Mesenchymal stem cell (in vitro differentiated cells and primary cell): Measurements from ENCODE around the gene ITK.

Experiments used
- DNase-seq: peaks from one replicate; pipeline ENCODE4 v3.0.0-alpha.2; 2013
- H2AFZ ChIP-seq: one replicate; pipeline ENCODE4 v1.6.1; 2013; ENCODE audit warnings: low read depth, mild to moderate bottlenecking, control low read depth, inconsistent platforms, low read length, moderate library complexity
- H2AK5ac ChIP-seq: 2 replicates; pipeline ENCODE4 v1.6.1; 2013; ENCODE audit warnings: low read length, moderate library complexity, mild to moderate bottlenecking, inconsistent platforms; ENCODE audit not compliant: severe bottlenecking
- H2BK120ac ChIP-seq: one replicate; pipeline ENCODE4 v1.6.1; 2013; ENCODE audit warnings: low read depth, mild to moderate bottlenecking, inconsistent platforms, low read length, moderate library complexity
- H2BK12ac ChIP-seq, 2 experiments: one replicate each; pipeline ENCODE4 v1.6.1; 2013; ENCODE audit warnings: inconsistent platforms in 2 of 2, low read length in 2 of 2, mild to moderate bottlenecking in 2 of 2, moderate library complexity in 2 of 2, control low read depth in 1 of 2
- H2BK15ac ChIP-seq: one replicate; pipeline ENCODE4 v1.6.1; 2013; ENCODE audit warnings: mild to moderate bottlenecking, low read depth, inconsistent platforms; ENCODE audit not compliant: poor library complexity, severe bottlenecking
- H2BK5ac ChIP-seq: 2 replicates; pipeline ENCODE4 v1.6.1; 2013; ENCODE audit warnings: low read depth, mild to moderate bottlenecking, low read length, control low read depth, inconsistent platforms; ENCODE audit not compliant: poor library complexity, severe bottlenecking
- H3K14ac ChIP-seq, 2 experiments: one replicate each; pipeline ENCODE4 v1.6.1; 2013; ENCODE audit warnings: inconsistent platforms in 2 of 2, low read length in 2 of 2, control low read depth in 1 of 2, mild to moderate bottlenecking in 1 of 2, moderate library complexity in 1 of 2
- H3K18ac ChIP-seq, 2 experiments: one replicate each; pipeline ENCODE4 v1.6.1; 2013; ENCODE audit warnings: inconsistent platforms in 2 of 2, low read length in 2 of 2, control low read depth in 1 of 2, low read depth in 1 of 2, mild to moderate bottlenecking in 1 of 2
- H3K23ac ChIP-seq, 2 experiments: one replicate each; pipeline ENCODE4 v1.6.1; 2013; ENCODE audit warnings: inconsistent platforms in 2 of 2, low read length in 2 of 2, mild to moderate bottlenecking in 2 of 2, moderate library complexity in 2 of 2, control low read depth in 1 of 2
- H3K27ac ChIP-seq: 2 replicates; pipeline ENCODE4 v1.5.1; 2013; ENCODE audit warnings: mild to moderate bottlenecking, moderate library complexity, low read length, control low read depth, inconsistent platforms; ENCODE audit not compliant: poor library complexity, severe bottlenecking
- H3K27me3 ChIP-seq, 2 experiments: 2 replicates each; pipeline versions ENCODE4 v1.6.1 to v1.7.0; 2013; ENCODE audit warnings: low read length in 2 of 2, mild to moderate bottlenecking in 2 of 2, moderate library complexity in 2 of 2, control low read depth in 1 of 2, inconsistent platforms in 1 of 2; ENCODE audit not compliant: control insufficient read depth in 1 of 2, insufficient read depth in 1 of 2
- H3K36me3 ChIP-seq, 2 experiments: 2 replicates each; pipeline versions ENCODE4 v1.6.1 to v1.7.0; 2013; ENCODE audit warnings: low read length in 2 of 2, control low read depth in 1 of 2, inconsistent platforms in 1 of 2, low read depth in 1 of 2, mild to moderate bottlenecking in 1 of 2; ENCODE audit not compliant: insufficient read depth in 2 of 2, control insufficient read depth in 1 of 2
- H3K4ac ChIP-seq, 2 experiments: one replicate each; pipeline ENCODE4 v1.6.1; 2013; ENCODE audit warnings: inconsistent platforms in 2 of 2, low read length in 2 of 2, mild to moderate bottlenecking in 2 of 2, moderate library complexity in 2 of 2, control low read depth in 1 of 2, low read depth in 1 of 2
- H3K4me1 ChIP-seq: 2 replicates; pipeline ENCODE4 v1.6.1; 2013; ENCODE audit warnings: low read depth, low read length, control low read depth; ENCODE audit not compliant: control insufficient read depth, insufficient read depth
- H3K4me2 ChIP-seq: 2 replicates; pipeline ENCODE4 v1.6.1; 2013; ENCODE audit warnings: low read length, mild to moderate bottlenecking, inconsistent platforms; ENCODE audit not compliant: poor library complexity, severe bottlenecking
- H3K4me3 ChIP-seq, 2 experiments: 2 replicates each; pipeline versions ENCODE4 v1.5.1 to v1.7.0; 2013; ENCODE audit warnings: low read length in 2 of 2, mild to moderate bottlenecking in 2 of 2, control low read depth in 1 of 2, low read depth in 1 of 2; ENCODE audit not compliant: insufficient read depth in 1 of 2
- H3K79me1 ChIP-seq: replicated peaks from 2 replicates; pipeline ENCODE4 v1.6.1; 2013; ENCODE audit warnings: mild to moderate bottlenecking, control low read depth, low read length, inconsistent platforms; ENCODE audit not compliant: poor library complexity, severe bottlenecking
- H3K9ac ChIP-seq: 2 replicates; pipeline ENCODE4 v1.7.0; 2013; ENCODE audit warnings: mild to moderate bottlenecking, low read length, moderate library complexity
- H3K9me3 ChIP-seq: 2 replicates; pipeline ENCODE4 v1.7.0; 2013; ENCODE audit warnings: mild to moderate bottlenecking, low read length; ENCODE audit not compliant: control insufficient read depth
- H4K8ac ChIP-seq: one replicate; pipeline ENCODE4 v1.6.1; 2013; ENCODE audit warnings: inconsistent platforms, mild to moderate bottlenecking, low read length, moderate library complexity
- H4K91ac ChIP-seq: one replicate; pipeline ENCODE4 v1.6.1; 2013; ENCODE audit warnings: mild to moderate bottlenecking, low read length, inconsistent platforms
- whole genome bisulfite sequencing: methylation state at CpG from one replicate; pipeline ENCODE4 v1.1.7; 2013; ENCODE audit warnings: mixed read lengths; 5-methylcytosine and 5-hydroxymethylcytosine counted together

ITK gene

DNA sequence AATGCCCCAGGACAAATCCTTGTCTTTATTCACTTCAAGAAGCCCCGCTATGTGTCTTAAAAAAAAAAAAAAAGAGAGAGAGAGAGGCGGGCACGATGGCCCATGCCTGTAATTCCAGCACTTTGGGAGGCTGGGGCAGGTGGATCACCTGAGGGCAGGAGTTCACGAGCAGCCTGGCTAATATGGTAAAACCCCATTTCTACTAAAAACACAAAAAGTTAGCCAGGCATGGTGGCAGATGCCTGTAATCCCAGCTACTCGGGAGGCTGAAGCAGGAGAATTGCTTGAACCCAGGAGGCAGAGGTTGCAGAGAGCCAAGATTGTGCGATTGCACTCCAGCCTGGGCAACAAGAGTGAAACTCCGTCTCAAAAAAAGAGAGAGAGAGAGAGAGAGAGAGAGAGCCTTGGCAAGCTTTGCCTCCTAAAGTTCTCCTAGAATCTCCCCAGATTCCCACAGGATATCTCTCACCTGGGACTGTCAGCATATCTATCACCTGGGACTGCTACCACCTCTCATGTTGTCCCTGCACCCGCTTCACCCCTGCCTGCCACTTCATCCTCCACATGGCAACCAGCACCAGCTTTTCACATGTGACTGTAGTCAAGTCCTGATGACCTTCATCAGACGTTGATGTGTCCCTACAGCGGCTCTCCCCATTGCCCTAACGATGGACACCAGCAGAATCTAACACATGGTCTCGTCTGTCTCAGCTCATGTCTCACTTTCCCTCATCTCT, 5.8 kb downstream of the ITK start:
- H2AFZ ChIP-seq: no peak overlapping the region
- no peak for DNase-seq
- H3K27me3 ChIP-seq: peaks cover 8 to 10% of the 10 kb centered on the region in 2 experiments
- H3K23ac ChIP-seq: no peak overlapping the region
- H3K4ac ChIP-seq: no peak overlapping the region
- no peak overlapping the region for H3K9ac ChIP-seq
- no peaks in the 10 kb centered on the region for H3K79me1 ChIP-seq
- H3K4me2 ChIP-seq: no peak overlapping the region
- H2AK5ac ChIP-seq: no peak overlapping the region
- no peaks in the 10 kb centered on the region for H3K4me1 ChIP-seq
- no peak overlapping the region for H4K91ac ChIP-seq
- H2BK12ac ChIP-seq: no peak overlapping the region
- H2BK5ac ChIP-seq: no peak overlapping the region
- no peak overlapping the region for H2BK15ac ChIP-seq
- no peak overlapping the region for H3K18ac ChIP-seq
- no peak overlapping the region for H3K14ac ChIP-seq
- no peak overlapping the region for H2BK120ac ChIP-seq
- no peak overlapping the region for H3K4me3 ChIP-seq
- no peaks in the 10 kb centered on the region for H3K36me3 ChIP-seq
- H4K8ac ChIP-seq: no peak overlapping the region
- no peaks in the 10 kb centered on the region for H3K9me3 ChIP-seq
- 76% methylated on average over 8 of the region's 12 CpGs for WGBS
- no peak overlapping the region for H3K27ac ChIP-seq

DNA sequence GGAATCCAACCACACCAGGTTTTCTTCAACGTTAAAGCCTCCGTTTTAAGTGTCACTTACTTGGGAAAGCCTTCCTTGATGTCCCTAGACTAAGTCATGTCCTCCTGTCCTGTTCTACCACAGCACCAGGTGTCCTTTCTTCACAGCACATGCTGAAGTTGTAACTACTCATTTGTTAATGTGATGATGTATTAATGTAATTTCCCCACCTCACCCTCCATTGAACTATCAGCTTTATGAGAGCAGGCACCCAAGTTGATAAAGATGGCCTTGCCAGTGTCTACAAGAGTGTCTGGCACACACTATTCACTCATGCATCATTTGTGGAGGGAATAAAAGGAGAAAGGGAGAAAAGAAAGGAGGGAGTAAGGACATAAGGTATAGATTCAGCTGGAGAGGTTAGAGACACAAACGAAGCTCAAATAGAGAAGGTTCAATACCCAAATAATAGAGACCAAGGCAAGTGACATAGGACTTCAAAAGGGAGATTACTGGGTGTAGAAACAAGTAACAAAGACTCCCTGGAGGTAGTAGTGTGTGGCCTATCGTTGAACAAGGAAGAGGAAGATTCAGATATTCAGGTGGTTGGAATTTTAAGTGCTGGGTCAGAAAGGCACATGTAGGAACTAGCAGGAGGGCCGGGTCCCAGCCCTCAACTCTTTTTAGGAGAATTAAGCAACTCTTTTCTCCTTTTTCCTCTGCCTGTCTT, 6.6 kb downstream of the ITK start:
- no peak overlapping the region for H2AK5ac ChIP-seq
- no peak overlapping the region for H3K4ac ChIP-seq
- H3K27me3 ChIP-seq: peaks cover 3 to 8% of the 10 kb centered on the region in 2 experiments
- H3K36me3 ChIP-seq: no peaks in the 10 kb centered on the region
- WGBS: 52% methylated on average over 5 of the region's 5 CpGs
- no peak overlapping the region for H3K9ac ChIP-seq
- H2BK120ac ChIP-seq: no peak overlapping the region
- no peak overlapping the region for H3K23ac ChIP-seq
- no peak overlapping the region for H3K4me2 ChIP-seq
- H3K4me3 ChIP-seq: no peak overlapping the region
- H2BK12ac ChIP-seq: no peak overlapping the region
- no peak for DNase-seq
- no peaks in the 10 kb centered on the region for H3K9me3 ChIP-seq
- no peak overlapping the region for H4K91ac ChIP-seq
- H3K79me1 ChIP-seq: no peaks in the 10 kb centered on the region
- no peak overlapping the region for H4K8ac ChIP-seq
- no peak overlapping the region for H2BK15ac ChIP-seq
- H3K14ac ChIP-seq: no peak overlapping the region
- no peak overlapping the region for H3K18ac ChIP-seq
- H3K27ac ChIP-seq: no peak overlapping the region
- no peak overlapping the region for H2BK5ac ChIP-seq
- no peaks in the 10 kb centered on the region for H3K4me1 ChIP-seq
- H2AFZ ChIP-seq: no peak overlapping the region

DNA sequence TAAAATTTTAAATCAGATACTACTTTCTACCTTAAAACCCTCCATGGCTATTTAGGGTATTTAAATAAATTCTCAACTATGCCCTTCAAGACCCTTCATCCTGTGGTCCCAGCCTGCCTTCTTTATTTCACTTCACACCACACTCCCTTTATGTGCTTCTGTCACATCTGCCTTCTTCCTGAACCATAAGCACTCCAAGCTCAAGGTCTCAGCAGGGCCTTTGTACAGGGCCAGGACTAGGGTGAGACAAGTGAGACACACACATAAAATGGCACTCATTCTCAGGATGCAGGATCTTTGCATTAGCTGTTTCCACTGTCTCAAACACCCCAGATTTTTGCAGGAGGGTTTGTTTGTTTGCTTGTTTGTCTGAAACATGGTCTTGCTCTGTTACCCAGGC, 7.6 kb downstream of the ITK start:
- DNase-seq: no peak
- H3K4me1 ChIP-seq: no peaks in the 10 kb centered on the region
- H3K18ac ChIP-seq: no peak overlapping the region
- no peak overlapping the region for H3K9ac ChIP-seq
- H3K79me1 ChIP-seq: no peaks in the 10 kb centered on the region
- H3K4me3 ChIP-seq: no peak overlapping the region
- H4K8ac ChIP-seq: no peak overlapping the region
- no peak overlapping the region for H3K4me2 ChIP-seq
- no peak overlapping the region for H2BK12ac ChIP-seq
- H2AK5ac ChIP-seq: no peak overlapping the region
- no peaks in the 10 kb centered on the region for H3K9me3 ChIP-seq
- H4K91ac ChIP-seq: no peak overlapping the region
- no peaks in the 10 kb centered on the region for H3K36me3 ChIP-seq
- H3K23ac ChIP-seq: no peak overlapping the region
- H2BK5ac ChIP-seq: no peak overlapping the region
- no peak overlapping the region for H3K14ac ChIP-seq
- no peak overlapping the region for H2BK15ac ChIP-seq
- H2AFZ ChIP-seq: no peak overlapping the region
- no peak overlapping the region for H2BK120ac ChIP-seq
- H3K27ac ChIP-seq: no peak overlapping the region
- H3K27me3 ChIP-seq: peaks cover 5 to 8% of the 10 kb centered on the region in 2 experiments
- H3K4ac ChIP-seq: no peak overlapping the region

DNA sequence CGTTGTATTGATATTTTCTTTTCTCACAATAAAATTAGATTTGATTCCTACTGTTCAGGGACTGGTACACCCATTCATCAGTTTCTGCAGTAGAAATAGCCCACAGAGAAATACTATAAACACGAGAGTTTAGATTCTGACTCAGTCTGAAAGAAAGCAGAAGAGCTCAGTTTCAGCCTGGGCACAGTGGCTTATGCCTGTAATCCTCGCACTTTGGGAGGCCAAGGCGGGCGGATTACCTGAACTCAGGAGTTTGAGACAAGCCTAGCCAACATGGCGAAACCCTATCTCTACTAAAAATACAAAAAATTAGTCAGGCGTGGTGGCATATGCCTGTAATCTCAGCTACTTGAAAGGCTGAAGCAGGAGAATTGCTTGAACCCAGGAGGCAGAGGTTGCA, 8.6 kb downstream of the ITK start:
- Histone ChIP-seq H3K23ac (no peak overlapping the region), H2BK15ac (no peak overlapping the region), H2AFZ (no peak overlapping the region), H3K4me1 (no peaks in the 10 kb centered on the region), H3K79me1 (no peaks in the 10 kb centered on the region), H3K14ac (no peak overlapping the region), H2BK12ac (no peak overlapping the region), H3K9me3 (no peaks in the 10 kb centered on the region), H2BK120ac (no peak overlapping the region), H2AK5ac (no peak overlapping the region), H3K27ac (no peak overlapping the region), H3K27me3 (peaks cover 5 to 6% of the 10 kb centered on the region in 2 experiments), H2BK5ac (no peak overlapping the region), H3K9ac (no peak overlapping the region), H3K18ac (no peak overlapping the region), H3K4ac (no peak overlapping the region), H3K4me2 (no peak overlapping the region), H4K8ac (no peak overlapping the region), H4K91ac (no peak overlapping the region), H3K36me3 (no peaks in the 10 kb centered on the region), H3K4me3 (no peak overlapping the region)
- WGBS: 78% methylated on average over 3 of the region's 7 CpGs
- DNase-seq: no peak
